CD14-positive monocyte (primary cell): ENCODE results near the gene PTGR3. TPM values are rescaled to one million over a fixed set of nuclear protein-coding genes. Genes with fewer than 3 reads are reported as not detected.

ENCODE experiments used
- DNase-seq, 3 donors: peaks; one replicate each; pipeline ENCODE4 v3.0.0-alpha.2; 2011 to 2022
- H2AFZ ChIP-seq: 2 replicates; pipeline ENCODE4 v1.6.0; 2012; ENCODE audit warnings: mild to moderate bottlenecking, low read depth, low read length, inconsistent platforms; ENCODE audit not compliant: insufficient read depth, poor library complexity, severe bottlenecking
- H3K27ac ChIP-seq, 2 donors: 1 replicate in 1 of 2; 2 replicates in 1 of 2; pipeline ENCODE4 v1.5.1; 2012 to 2013; ENCODE audit warnings: low read length in 2 of 2, control low read depth in 1 of 2, inconsistent platforms in 1 of 2, low read depth in 1 of 2, mild to moderate bottlenecking in 1 of 2
- H3K27me3 ChIP-seq, 2 donors: one replicate each; pipeline versions ENCODE4 v1.6.0 to v1.6.1; 2011 to 2013; ENCODE audit warnings: low read length in 2 of 2; ENCODE audit not compliant: control insufficient read depth in 2 of 2, insufficient read depth in 2 of 2
- H3K36me3 ChIP-seq, 2 donors: replicated peaks in 1 of 2; 1 replicate in 1 of 2; 2 replicates in 1 of 2; pipeline versions ENCODE4 v1.5.1 to v1.6.1; 2012 to 2013; ENCODE audit warnings: low read length in 2 of 2, control low read depth in 1 of 2, inconsistent platforms in 1 of 2, mild to moderate bottlenecking in 1 of 2; ENCODE audit not compliant: insufficient read depth in 2 of 2, control insufficient read depth in 1 of 2
- H3K4me1 ChIP-seq, 2 donors: 1 replicate in 1 of 2; 2 replicates in 1 of 2; pipeline versions ENCODE4 v1.5.1 to v1.6.1; 2012 to 2013; ENCODE audit warnings: low read length in 2 of 2, control low read depth in 1 of 2, inconsistent platforms in 1 of 2, mild to moderate bottlenecking in 1 of 2, moderate library complexity in 1 of 2; ENCODE audit not compliant: insufficient read depth in 2 of 2, control insufficient read depth in 1 of 2
- H3K4me2 ChIP-seq: replicated peaks from 2 replicates; pipeline ENCODE3; 2012; ENCODE audit warnings: low read length, moderate library complexity, mild to moderate bottlenecking; ENCODE audit not compliant: poor library complexity, severe bottlenecking; ENCODE audit errors: extremely low read depth
- H3K4me3 ChIP-seq, 3 experiments: fragments of 200-600 bp in 1 of 3; sonication (generic) in 1 of 3; replicated peaks in 1 of 3; 1 replicate in 2 of 3; 2 replicates in 1 of 3; pipeline ENCODE4 v1.5.1; 2011 to 2013; ENCODE audit warnings: low read length in 3 of 3, mild to moderate bottlenecking in 3 of 3, control low read depth in 2 of 3, low read depth in 2 of 3, inconsistent platforms in 1 of 3, moderate library complexity in 1 of 3
- H3K79me2 ChIP-seq: 2 replicates; pipeline ENCODE4 v1.6.0; 2012; ENCODE audit warnings: mild to moderate bottlenecking, control low read depth, inconsistent platforms, low read length, moderate library complexity; ENCODE audit not compliant: insufficient read depth
- H3K9ac ChIP-seq: 2 replicates; pipeline ENCODE4 v1.6.0; 2017; ENCODE audit warnings: low read length, mild to moderate bottlenecking; ENCODE audit not compliant: insufficient read depth, poor library complexity, severe bottlenecking
- H3K9me3 ChIP-seq, 2 donors: replicated peaks in 1 of 2; 1 replicate in 1 of 2; 2 replicates in 1 of 2; pipeline versions ENCODE4 v1.5.1 to v1.6.1; 2012 to 2013; ENCODE audit warnings: low read length in 2 of 2, control low read depth in 1 of 2; ENCODE audit not compliant: control insufficient read depth in 1 of 2, insufficient read depth in 1 of 2
- H4K20me1 ChIP-seq: 2 replicates; pipeline ENCODE4 v1.6.0; 2012; ENCODE audit warnings: mild to moderate bottlenecking, low read length, control low read depth, moderate library complexity; ENCODE audit not compliant: insufficient read depth
- H3K27ac Mint-ChIP-seq, 7 donors: one replicate each; pipeline ENCODE4 v1.8.0; 2020; ENCODE audit warnings: mild to moderate bottlenecking in 7 of 7, mixed read lengths in 7 of 7, moderate library complexity in 6 of 7, inconsistent platforms in 2 of 7
- H3K27me3 Mint-ChIP-seq, 3 donors: one replicate each; pipeline ENCODE4 v1.8.0; 2021 to 2022; ENCODE audit warnings: low read depth in 3 of 3, mild to moderate bottlenecking in 3 of 3, mixed read lengths in 3 of 3, moderate library complexity in 3 of 3, inconsistent platforms in 1 of 3
- H3K36me3 Mint-ChIP-seq, 2 donors: one replicate each; pipeline ENCODE4 v1.8.0; 2020; ENCODE audit warnings: mixed read lengths in 2 of 2, inconsistent platforms in 1 of 2, mild to moderate bottlenecking in 1 of 2
- H3K4me1 Mint-ChIP-seq: one replicate; pipeline ENCODE4 v1.8.0; 2020; ENCODE audit warnings: mild to moderate bottlenecking, mixed read lengths
- H3K4me3 Mint-ChIP-seq, 2 donors: one replicate each; pipeline ENCODE4 v1.8.0; 2020; ENCODE audit warnings: mild to moderate bottlenecking in 2 of 2, mixed read lengths in 2 of 2, moderate library complexity in 1 of 2
- H3K9me3 Mint-ChIP-seq, 7 donors: one replicate each; pipeline ENCODE4 v1.8.0; 2020 to 2022; ENCODE audit warnings: mixed read lengths in 7 of 7, mild to moderate bottlenecking in 6 of 7, moderate library complexity in 6 of 7, inconsistent platforms in 2 of 7
- CTCF ChIP-seq: fragments of 200-600 bp; IDR thresholded peaks from one replicate; pipeline ENCODE4 v1.8.0; 2022; ENCODE audit warnings: antibody characterized with exemption, mild to moderate bottlenecking
- WGBS: methylation state at CpG from one replicate; pipeline ENCODE4 v1.1.5; 2013; ENCODE audit warnings: missing lambda C conversion rate; ENCODE audit not compliant: insufficient coverage; 5-methylcytosine and 5-hydroxymethylcytosine counted together
- intact Hi-C, 2 donors: fragments of 100-400 bp; cut with micrococcal nuclease; formaldehyde crosslinking; loops; one replicate each; pipeline versions ENCODE4 v1.15.0 to v1.15.1; 2023
- polyA minus RNA-seq: library from RNA; depleted of rRNA, polyadenylated mRNA; stranded (reverse); fragments of >200 nt; gene quantifications from 2 replicates; pipeline ENCODE4 v1.2.3, GENCODE V29; 2012
- polyA plus RNA-seq, 3 donors: library from polyadenylated mRNA; depleted of rRNA in 1 of 3; unstranded in 2 of 3; stranded (reverse) in 1 of 3; fragments of 300-500 nt in 2 of 3; fragments of >200 nt in 1 of 3; fragmentation: Illumina TruSeq in 2 of 3; gene quantifications; 1 replicate in 2 of 3; 2 replicates in 1 of 3; pipeline ENCODE4 v1.2.3, GENCODE V29; 2012 to 2021
- total RNA-seq, 12 experiments: library from RNA in 1 of 12; stranded (reverse) in 1 of 12; fragments of 120-200 nt in 1 of 12; gene quantifications; one replicate each; pipeline ENCODE4 v1.2.4 and lab custom pipeline; 2013 to 2026; ENCODE audit warnings: mixed read lengths in 6 of 12, inconsistent platforms in 1 of 12

Gene PTGR3, protein sequence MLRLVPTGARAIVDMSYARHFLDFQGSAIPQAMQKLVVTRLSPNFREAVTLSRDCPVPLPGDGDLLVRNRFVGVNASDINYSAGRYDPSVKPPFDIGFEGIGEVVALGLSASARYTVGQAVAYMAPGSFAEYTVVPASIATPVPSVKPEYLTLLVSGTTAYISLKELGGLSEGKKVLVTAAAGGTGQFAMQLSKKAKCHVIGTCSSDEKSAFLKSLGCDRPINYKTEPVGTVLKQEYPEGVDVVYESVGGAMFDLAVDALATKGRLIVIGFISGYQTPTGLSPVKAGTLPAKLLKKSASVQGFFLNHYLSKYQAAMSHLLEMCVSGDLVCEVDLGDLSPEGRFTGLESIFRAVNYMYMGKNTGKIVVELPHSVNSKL
- total RNA-seq (2013), result 11.1 TPM
- polyA plus RNA-seq (10 to 100 TPM; 15.5 to 27.5 (median 23.6) TPM), polyA minus RNA-seq (3.6 and 8.2 TPM in 2 replicates), total RNA-seq (lab: John Stamatoyannopoulos, UW) (10.5 to 54.3 (median 31.5) reads per million in 11 experiments)

DNA sequence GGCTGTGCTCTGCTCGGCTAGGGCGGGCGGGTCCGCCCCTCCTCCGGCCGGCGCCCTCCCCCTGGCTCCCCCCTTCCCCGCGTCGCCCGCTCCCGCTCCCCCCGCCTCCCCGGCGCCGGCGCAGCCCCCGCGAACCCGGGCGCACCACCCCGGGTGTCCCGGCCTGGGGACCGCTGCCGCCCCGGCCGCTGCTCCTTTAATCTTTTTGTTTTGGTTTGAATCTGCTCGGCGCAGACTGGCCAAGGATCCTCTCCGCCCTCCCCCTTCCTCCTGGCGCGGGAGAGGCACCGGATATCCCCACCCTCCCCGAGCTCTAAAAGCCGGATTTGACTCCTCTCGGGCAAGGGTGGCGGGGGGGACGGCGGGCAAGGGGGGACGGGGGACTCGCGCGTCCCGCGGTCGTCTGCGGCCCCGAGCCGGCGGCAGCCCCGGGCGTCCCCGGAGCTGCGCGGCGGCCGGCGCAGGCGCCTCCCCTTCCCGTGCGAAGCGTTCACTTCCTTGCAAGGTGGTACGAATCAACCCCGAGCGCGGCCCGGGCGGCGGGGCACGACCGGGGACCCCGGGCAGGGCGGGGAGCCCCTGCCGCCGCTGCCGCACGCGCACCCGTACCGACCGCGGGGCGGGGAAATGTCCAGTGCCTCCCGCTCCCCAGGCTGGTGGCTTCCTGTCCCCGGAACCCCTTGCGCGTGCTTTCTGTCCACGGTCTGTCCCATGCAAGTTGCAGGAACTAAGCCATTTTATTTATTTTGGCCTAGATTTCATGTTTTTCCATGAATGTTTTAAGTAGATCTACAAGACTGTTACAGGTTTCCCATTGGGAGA is at the start of gene PTGR3:
Gene PTGR3 (minus strand): TSS at position 11 of the 822 bp plus-strand sequence. CDS start 81 bp downstream, outside the sequence.
- Histone ChIP-seq H3K4me1 (peaks cover 49 to 73% of the 10 kb centered on the region in 2 donors), H3K36me3 (no peaks in the 10 kb centered on the region), H3K27me3 (peaks cover 16 to 29% of the 10 kb centered on the region in 2 donors), H3K4me3 (peak within 1 kb of the TSS; percentile 67 to 91 (median 89)), H2AFZ (peak within 1 kb of the TSS; percentile 81), H3K9ac (peak within 1 kb of the TSS; percentile 79), H3K9me3 (no peaks in the 10 kb centered on the region), H3K79me2 (peaks cover 77% of the 10 kb centered on the region), H3K27ac (peak within 1 kb of the TSS; percentile 79 to 86), H3K4me2 (peak within 1 kb of the TSS; percentile 93), H4K20me1 (peaks cover 50% of the 10 kb centered on the region)
- under 1% methylated on average over 70 of the region's 88 CpGs for WGBS
- Mint-ChIP-seq H3K4me1 (peaks cover 63% of the 10 kb centered on the region), H3K27me3 (peaks cover 2 to 30% (median 18%) of the 10 kb centered on the region in 3 donors), H3K36me3 (peaks cover 11 to 23% of the 10 kb centered on the region in 2 donors), H3K9me3 (peaks cover 0 to 1% (median 0%) of the 10 kb centered on the region in 7 donors), H3K27ac (peak within 1 kb of the TSS; percentile 88 to 94 (median 91)), H3K4me3 (peak within 1 kb of the TSS; percentile 95 to 97)
- peak; percentile 46 to 62 (median 59) for DNase-seq
- intact Hi-C loops, result loop anchor here (5.0 to 10.0 kb wide), 4 partner anchors 38 to 145 kb away; no protein-coding TSS in a partner anchor
- no peak for TF ChIP-seq CTCF

- 97% methylated on average over 7 of the region's 14 CpGs for WGBS
- H3K36me3 Mint-ChIP-seq, result peaks cover 0 to 7% of the 10 kb centered on the region in 2 donors
- no peaks in the 10 kb centered on the region for H3K27me3 ChIP-seq
- no peak for TF ChIP-seq CTCF
- no peaks in the 10 kb centered on the region for H3K27me3 Mint-ChIP-seq
- H3K27ac Mint-ChIP-seq, result no peak overlapping the region
- no peaks in the 10 kb centered on the region for H3K9me3 ChIP-seq
- peaks cover 24% of the 10 kb centered on the region for H3K4me1 Mint-ChIP-seq
- no peak for DNase-seq
- peaks cover 19% of the 10 kb centered on the region for H4K20me1 ChIP-seq
- H3K27ac ChIP-seq, result no peak overlapping the region
- intact Hi-C loops, result no loop called here
- H3K4me2 ChIP-seq, result no peak overlapping the region
- no peak overlapping the region for H3K9ac ChIP-seq
- H3K79me2 ChIP-seq, result peaks cover 30% of the 10 kb centered on the region
- no peaks in the 10 kb centered on the region for H3K9me3 Mint-ChIP-seq
- H2AFZ ChIP-seq, result no peak overlapping the region
- no peaks in the 10 kb centered on the region for H3K36me3 ChIP-seq
- no peak overlapping the region for H3K4me3 ChIP-seq
- H3K4me1 ChIP-seq, result peaks cover 0 to 18% of the 10 kb centered on the region in 2 donors
- H3K4me3 Mint-ChIP-seq, result no peak overlapping the region
Measured at GRCh38 chr18:75257605-75258004, 48.7 kb upstream of the PTGR3 start.
